ENCODE results near the gene GRK4. TPM values are rescaled to one million over a fixed set of nuclear protein-coding genes. Genes with fewer than 3 reads are reported as not detected.
A peak's percentile ranks its signal among the peaks of the same experiment; 100 is the strongest.

GRK4 gene
- total and polyA plus RNA-seq, 10 of the 15 experiments (the other 5 are each of a cell fraction or from before 2014, with no cell fraction given), result 1.1 to 4.0 (median 2.5) TPM

DNA sequence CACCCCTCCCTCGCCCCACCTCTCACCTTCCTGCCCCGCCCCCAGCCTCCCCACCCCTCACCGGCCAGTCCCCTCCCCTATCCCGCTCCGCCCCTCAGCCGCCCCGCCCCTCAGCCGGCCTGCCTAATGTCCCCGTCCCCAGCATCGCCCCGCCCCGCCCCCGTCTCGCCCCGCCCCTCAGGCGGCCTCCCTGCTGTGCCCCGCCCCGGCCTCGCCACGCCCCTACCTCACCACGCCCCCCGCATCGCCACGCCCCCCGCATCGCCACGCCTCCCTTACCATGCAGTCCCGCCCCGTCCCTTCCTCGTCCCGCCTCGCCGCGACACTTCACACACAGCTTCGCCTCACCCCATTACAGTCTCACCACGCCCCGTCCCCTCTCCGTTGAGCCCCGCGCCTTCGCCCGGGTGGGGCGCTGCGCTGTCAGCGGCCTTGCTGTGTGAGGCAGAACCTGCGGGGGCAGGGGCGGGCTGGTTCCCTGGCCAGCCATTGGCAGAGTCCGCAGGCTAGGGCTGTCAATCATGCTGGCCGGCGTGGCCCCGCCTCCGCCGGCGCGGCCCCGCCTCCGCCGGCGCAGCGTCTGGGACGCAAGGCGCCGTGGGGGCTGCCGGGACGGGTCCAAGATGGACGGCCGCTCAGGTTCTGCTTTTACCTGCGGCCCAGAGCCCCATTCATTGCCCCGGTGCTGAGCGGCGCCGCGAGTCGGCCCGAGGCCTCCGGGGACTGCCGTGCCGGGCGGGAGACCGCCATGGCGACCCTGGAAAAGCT lies 110.9 kb downstream of the GRK4 start, which contains the start of the genes HTT and HTT-AS (continued):
- TF ChIP-seq, protein P1, sequence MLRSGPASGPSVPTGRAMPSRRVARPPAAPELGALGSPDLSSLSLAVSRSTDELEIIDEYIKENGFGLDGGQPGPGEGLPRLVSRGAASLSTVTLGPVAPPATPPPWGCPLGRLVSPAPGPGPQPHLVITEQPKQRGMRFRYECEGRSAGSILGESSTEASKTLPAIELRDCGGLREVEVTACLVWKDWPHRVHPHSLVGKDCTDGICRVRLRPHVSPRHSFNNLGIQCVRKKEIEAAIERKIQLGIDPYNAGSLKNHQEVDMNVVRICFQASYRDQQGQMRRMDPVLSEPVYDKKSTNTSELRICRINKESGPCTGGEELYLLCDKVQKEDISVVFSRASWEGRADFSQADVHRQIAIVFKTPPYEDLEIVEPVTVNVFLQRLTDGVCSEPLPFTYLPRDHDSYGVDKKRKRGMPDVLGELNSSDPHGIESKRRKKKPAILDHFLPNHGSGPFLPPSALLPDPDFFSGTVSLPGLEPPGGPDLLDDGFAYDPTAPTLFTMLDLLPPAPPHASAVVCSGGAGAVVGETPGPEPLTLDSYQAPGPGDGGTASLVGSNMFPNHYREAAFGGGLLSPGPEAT (IDR thresholded peaks at IDR 0.05; ENCODE audit: low read depth), result no peak
- TF ChIP-seq CEBPB (IDR thresholded peaks at IDR 0.05; ENCODE audit: borderline replicate concordance in 1 of 2, low read depth in 2 of 2, low read length in 2 of 2), result no peak
- peak; percentile 60 for TF ChIP-seq BACH1 (IDR thresholded peaks at IDR 0.05; ENCODE audit: borderline replicate concordance)
- TF ChIP-seq ZZZ3 (IDR thresholded peaks at IDR 0.05; ENCODE audit: control insufficient read depth, insufficient read length, low read depth), result no peak
- TF ChIP-seq TCF3 (IDR thresholded peaks at IDR 0.05; ENCODE audit: borderline replicate concordance, insufficient read depth, low read depth, low read length), result no peak
- TF ChIP-seq, protein P2, sequence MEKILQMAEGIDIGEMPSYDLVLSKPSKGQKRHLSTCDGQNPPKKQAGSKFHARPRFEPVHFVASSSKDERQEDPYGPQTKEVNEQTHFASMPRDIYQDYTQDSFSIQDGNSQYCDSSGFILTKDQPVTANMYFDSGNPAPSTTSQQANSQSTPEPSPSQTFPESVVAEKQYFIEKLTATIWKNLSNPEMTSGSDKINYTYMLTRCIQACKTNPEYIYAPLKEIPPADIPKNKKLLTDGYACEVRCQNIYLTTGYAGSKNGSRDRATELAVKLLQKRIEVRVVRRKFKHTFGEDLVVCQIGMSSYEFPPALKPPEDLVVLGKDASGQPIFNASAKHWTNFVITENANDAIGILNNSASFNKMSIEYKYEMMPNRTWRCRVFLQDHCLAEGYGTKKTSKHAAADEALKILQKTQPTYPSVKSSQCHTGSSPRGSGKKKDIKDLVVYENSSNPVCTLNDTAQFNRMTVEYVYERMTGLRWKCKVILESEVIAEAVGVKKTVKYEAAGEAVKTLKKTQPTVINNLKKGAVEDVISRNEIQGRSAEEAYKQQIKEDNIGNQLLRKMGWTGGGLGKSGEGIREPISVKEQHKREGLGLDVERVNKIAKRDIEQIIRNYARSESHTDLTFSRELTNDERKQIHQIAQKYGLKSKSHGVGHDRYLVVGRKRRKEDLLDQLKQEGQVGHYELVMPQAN (conservative IDR thresholded peaks at IDR 0.05), result peak; percentile 64
- no peak for TF ChIP-seq BCL11A (IDR thresholded peaks at IDR 0.05; ENCODE audit: low read depth, low read length)
- TF ChIP-seq ESRRA (IDR thresholded peaks at IDR 0.05; ENCODE audit: low read length), result no peak
- TF ChIP-seq STAT1 (conservative IDR thresholded peaks at IDR 0.05), result no peak
- no peak for TF ChIP-seq NFIC (IDR thresholded peaks at IDR 0.05; ENCODE audit: low read depth, low read length)
- TF ChIP-seq, protein P3, sequence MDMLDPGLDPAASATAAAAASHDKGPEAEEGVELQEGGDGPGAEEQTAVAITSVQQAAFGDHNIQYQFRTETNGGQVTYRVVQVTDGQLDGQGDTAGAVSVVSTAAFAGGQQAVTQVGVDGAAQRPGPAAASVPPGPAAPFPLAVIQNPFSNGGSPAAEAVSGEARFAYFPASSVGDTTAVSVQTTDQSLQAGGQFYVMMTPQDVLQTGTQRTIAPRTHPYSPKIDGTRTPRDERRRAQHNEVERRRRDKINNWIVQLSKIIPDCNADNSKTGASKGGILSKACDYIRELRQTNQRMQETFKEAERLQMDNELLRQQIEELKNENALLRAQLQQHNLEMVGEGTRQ (IDR thresholded peaks at IDR 0.05; ENCODE audit: borderline replicate concordance, low read depth, low read length), result no peak
- TF ChIP-seq RUNX3 (IDR thresholded peaks at IDR 0.05; ENCODE audit: low read length), result no peak
- TF ChIP-seq PAX5 (IDR thresholded peaks at IDR 0.05; ENCODE audit: borderline replicate concordance, low read depth, low read length), result no peak
- peak; percentile 91 for TF ChIP-seq SP1 (IDR thresholded peaks at IDR 0.05; ENCODE audit: low read depth, low read length)
- TF ChIP-seq ASH2L (IDR thresholded peaks at IDR 0.05; ENCODE audit: borderline replicate concordance, low read depth), result no peak
- TF ChIP-seq POLR2AphosphoS2 (IDR thresholded peaks at IDR 0.05; ENCODE audit: low read depth, low read length), result no peak
- peak; percentile 87 for TF ChIP-seq NFYB (IDR thresholded peaks at IDR 0.05; ENCODE audit: insufficient read depth, low read depth, low read length)
- TF ChIP-seq FOXK2 (IDR thresholded peaks at IDR 0.05), result no peak
- no peak for TF ChIP-seq PAX8 (IDR thresholded peaks at IDR 0.05)
- peak; percentile 75; the same call in 1 of the 2 replicates for TF ChIP-seq SMARCA5 (IDR thresholded peaks at IDR 0.05)
- TF ChIP-seq TCF7 (IDR thresholded peaks at IDR 0.05; ENCODE audit: borderline replicate concordance), result no peak
- TF ChIP-seq SREBF2 (IDR thresholded peaks at IDR 0.05; ENCODE audit: low read length), result no peak
- TF ChIP-seq SUZ12 (IDR thresholded peaks at IDR 0.05; ENCODE audit: unreplicated experiment), result no peak
- TF ChIP-seq EP300 (IDR thresholded peaks at IDR 0.05; ENCODE audit: borderline replicate concordance in 1 of 2, control insufficient read depth in 1 of 2, low read depth in 2 of 2, low read length in 2 of 2), result no peak
- no peak for TF ChIP-seq CHD1 (IDR thresholded peaks at IDR 0.05; ENCODE audit: low read depth, low read length)
- TF ChIP-seq RB1 (IDR thresholded peaks at IDR 0.05; ENCODE audit: borderline replicate concordance), result 0 out of 2 replicates have a peak, but pooled peaks have one; percentile 59
- TF ChIP-seq GABPA (IDR thresholded peaks at IDR 0.05; ENCODE audit: low read depth), result no peak
- no peak for TF ChIP-seq RAD51 (IDR thresholded peaks at IDR 0.05)
- TF ChIP-seq CBX5 (IDR thresholded peaks at IDR 0.05; ENCODE audit: low read depth), result no peak
